Ovary (tissue), 9 donors: ENCODE data around the gene RIN2. TPM values are rescaled to one million over a fixed set of nuclear protein-coding genes. Genes with fewer than 3 reads are reported as not detected.

ENCODE experiments used
- DNase-seq, 5 donors: peaks; one replicate each; pipeline ENCODE4 v3.0.0-alpha.2; 2019 to 2020
- H3K27ac ChIP-seq, 2 donors: fragments of 200-600 bp; one replicate each; pipeline versions ENCODE4 v1.5.1 to v1.8.0; 2019 to 2022
- H3K27me3 ChIP-seq: fragments of 200-600 bp; one replicate; pipeline ENCODE4 v1.8.0; 2022
- H3K36me3 ChIP-seq: fragments of 200-600 bp; sonication (generic); one replicate; pipeline ENCODE4 v1.5.1; 2019
- H3K4me1 ChIP-seq: one replicate; pipeline ENCODE4 v1.8.1; 2013; ENCODE audit warnings: mild to moderate bottlenecking, moderate library complexity; ENCODE audit not compliant: insufficient read depth
- H3K4me3 ChIP-seq: fragments of 200-600 bp; sonication (generic); one replicate; pipeline ENCODE4 v1.5.1; 2017
- H3K9me3 ChIP-seq, 2 donors: fragments of 200-600 bp in 1 of 2; sonication (generic) in 1 of 2; one replicate each; pipeline versions ENCODE4 v1.5.1 to v1.8.1; 2013 to 2019; ENCODE audit warnings: mild to moderate bottlenecking in 1 of 2, moderate library complexity in 1 of 2
- CTCF ChIP-seq, 3 donors: fragments of 450-650 bp in 2 of 3; fragments of 200-600 bp in 1 of 3; IDR thresholded peaks; one replicate each; pipeline versions ENCODE4 v1.5.1 to v1.8.0; 2016 to 2022; ENCODE audit warnings: antibody characterized with exemption in 3 of 3, mild to moderate bottlenecking in 1 of 3
- EP300 ChIP-seq: sonication (generic); formaldehyde crosslinking; IDR thresholded peaks from one replicate; pipeline ENCODE4 v1.6.1; 2017; ENCODE audit warnings: antibody characterized with exemption
- POLR2A ChIP-seq: fragments of 450-650 bp; IDR thresholded peaks from one replicate; pipeline ENCODE4 v1.6.1; 2017; ENCODE audit warnings: antibody characterized with exemption, mild to moderate bottlenecking, moderate library complexity
- WGBS, 3 donors: extraction: QIAGEN DNeasy Blood & Tissue Kit in 1 of 3; methylation state at CpG; one replicate each; pipeline versions ENCODE4 v1.1.5 to v1.1.7; 2013 to 2017; 5-methylcytosine and 5-hydroxymethylcytosine counted together
- intact Hi-C, 4 donors: fragments of 100-400 bp; cut with DNase I; formaldehyde crosslinking; loops; one replicate each; pipeline versions ENCODE4 v1.11.0 to v1.15.1; 2022 to 2023
- polyA plus RNA-seq, 2 donors: library from polyadenylated mRNA; stranded (reverse); fragments of 200-250 nt in 1 of 2; fragments of 350-450 nt in 1 of 2; fragmentation: Illumina TruSeq in 1 of 2; extraction: RNeasy Lipid Tissue Mini Kit (QIAGEN cat#74804) in 1 of 2; gene quantifications; one replicate each; pipeline ENCODE4 v1.2.3, GENCODE V29; 2013 to 2014
- total RNA-seq, 7 donors: library from RNA; depleted of rRNA in 2 of 7; stranded (reverse); fragments of >200 nt in 2 of 7; fragmentation: NEBNext Ultra II Directional in 3 of 7; extraction: Animal tissue kit (Norgen Biotek cat#: 25700) in 3 of 7; gene quantifications; one replicate each; pipeline versions ENCODE4 v1.1.0 to v1.2.4, GENCODE V29; 2016 to 2023
- donor health status: DM: no; HTN: no; CAD: no; lungs with moderate emphysema.
- donor health status: DM: no; HTN: no; CAD: no.
- donor health status: Bipolar disorder and iron deficiency.
- donor health status: DM: yes; HTN: yes; CAD: no.
- donor health status: DM: no; HTN: no; CAD: no.
- donor health status: DM: yes; HTN: yes; CAD: no.

Gene RIN2
- total and polyA plus RNA-seq, 9 donors = 17.5 to 66.4 (median 43.1) TPM

GRCh38 chr20:19742974-19743639 is 15.0 kb upstream of the RIN2 start:
- TF ChIP-seq POLR2A (no peak), EP300 (no peak), CTCF (IDR thresholded peaks at IDR 0.05) (no peak)
- Histone ChIP-seq H3K27me3 (no peaks in the 10 kb centered on the region), H3K27ac (no peak overlapping the region), H3K4me3 (no peak overlapping the region), H3K36me3 (no peaks in the 10 kb centered on the region), H3K4me1 (no peaks in the 10 kb centered on the region), H3K9me3 (no peaks in the 10 kb centered on the region)
- 88 to 95% (median 90%) methylated on average over 9 of the region's 9 CpGs for WGBS, 3 donors
- intact Hi-C loops = loop anchor here in 1 of 4 donors (10.0 kb wide), 1 partner anchor 48 kb away; no protein-coding TSS in a partner anchor
- no peak for DNase-seq

GRCh38 chr20:19743640-19743995 is 14.4 kb upstream of the RIN2 start:
- H3K27ac ChIP-seq = no peak overlapping the region
- H3K9me3 ChIP-seq = no peaks in the 10 kb centered on the region
- H3K4me1 ChIP-seq = no peaks in the 10 kb centered on the region
- H3K27me3 ChIP-seq = no peaks in the 10 kb centered on the region
- 36 to 81% (median 59%) methylated on average over 1 of the region's 1 CpG for WGBS, 3 donors
- DNase-seq = no peak
- no peak for TF ChIP-seq CTCF (IDR thresholded peaks at IDR 0.05)
- no peak for TF ChIP-seq EP300
- no peaks in the 10 kb centered on the region for H3K36me3 ChIP-seq
- intact Hi-C loops = loop anchor here in 1 of 4 donors (10.0 kb wide), 1 partner anchor 49 kb away; no protein-coding TSS in a partner anchor
- H3K4me3 ChIP-seq = no peak overlapping the region

- no peaks in the 10 kb centered on the region for H3K27me3 ChIP-seq
- no peaks in the 10 kb centered on the region for H3K36me3 ChIP-seq
- TF ChIP-seq CTCF (IDR thresholded peaks at IDR 0.05) = no peak
- 81 to 94% (median 90%) methylated on average over 3 of the region's 3 CpGs for WGBS, 3 donors
- H3K4me1 ChIP-seq = no peaks in the 10 kb centered on the region
- H3K27ac ChIP-seq = no peak overlapping the region
- intact Hi-C loops = loop anchor here in 1 of 4 donors (10.0 kb wide), 1 partner anchor 50 kb away; no protein-coding TSS in a partner anchor
- DNase-seq = no peak
- no peak overlapping the region for H3K4me3 ChIP-seq
- H3K9me3 ChIP-seq = no peaks in the 10 kb centered on the region
Measured at GRCh38 chr20:19745106-19745505, 13.0 kb upstream of the RIN2 start.

- no peaks in the 10 kb centered on the region for H3K27me3 ChIP-seq
- no peak overlapping the region for H3K27ac ChIP-seq
- TF ChIP-seq EP300 = no peak
- no peak for TF ChIP-seq POLR2A
- no peak for TF ChIP-seq CTCF (IDR thresholded peaks at IDR 0.05)
- intact Hi-C loops = loop anchor here in 1 of 4 donors (10.0 kb wide), 1 partner anchor 51 kb away; no protein-coding TSS in a partner anchor
- no peaks in the 10 kb centered on the region for H3K9me3 ChIP-seq
- DNase-seq = no peak
- no peaks in the 10 kb centered on the region for H3K4me1 ChIP-seq
- no peak overlapping the region for H3K4me3 ChIP-seq
- H3K36me3 ChIP-seq = no peaks in the 10 kb centered on the region
- 74 to 95% (median 77%) methylated on average over 1 of the region's 1 CpG for WGBS, 3 donors
Measured at GRCh38 chr20:19745584-19745983, 12.5 kb upstream of the RIN2 start.
